Right kidney (tissue), 1 donor: ENCODE data around the gene MAN1B1.
A peak's percentile ranks its signal among the peaks of the same experiment; 100 is the strongest.
"Not testable (repeated sequence)": the region's sequence is repeated elsewhere in the genome, so short reads cannot be mapped to it uniquely, and the experiment has no call there.

Source experiments
- DNase-seq: peaks from one replicate; pipeline ENCODE4 v3.0.0-alpha.2; 2016

MAN1B1 gene

DNA sequence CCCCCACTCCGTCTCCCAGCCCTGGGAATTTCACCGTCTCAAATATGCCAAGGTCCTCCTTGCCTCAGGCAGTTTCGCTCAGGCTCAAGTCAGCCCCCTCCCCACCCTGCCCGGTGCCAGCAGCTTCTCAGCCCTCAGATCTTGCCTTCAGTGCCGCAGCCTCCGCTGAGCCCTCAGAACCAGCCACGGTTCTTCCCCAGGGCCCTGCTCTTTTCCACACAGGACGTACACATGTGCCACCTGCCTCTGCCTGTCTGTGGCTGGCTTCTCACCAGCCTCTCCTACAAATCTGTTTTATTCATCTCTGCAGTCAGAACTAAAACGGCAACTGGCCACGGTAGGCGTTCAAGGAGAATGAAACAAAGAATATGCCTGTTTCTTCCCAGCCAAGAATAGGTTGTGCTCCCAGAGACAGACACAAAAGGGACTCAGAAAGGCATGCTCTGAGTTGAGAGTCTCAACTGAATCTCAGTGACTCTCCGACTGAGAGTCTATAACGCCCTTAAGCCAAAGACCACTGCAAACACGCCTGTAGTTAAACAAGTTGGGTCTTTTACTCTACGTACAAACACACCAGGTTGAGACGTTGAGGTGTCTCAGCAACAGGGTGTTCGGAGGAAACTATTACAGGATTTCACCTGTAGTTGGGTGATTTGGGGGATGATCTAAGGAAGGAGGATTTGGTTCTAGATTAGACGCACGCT is 41.5 kb downstream of the MAN1B1 start:
- no peak for DNase-seq

DNA sequence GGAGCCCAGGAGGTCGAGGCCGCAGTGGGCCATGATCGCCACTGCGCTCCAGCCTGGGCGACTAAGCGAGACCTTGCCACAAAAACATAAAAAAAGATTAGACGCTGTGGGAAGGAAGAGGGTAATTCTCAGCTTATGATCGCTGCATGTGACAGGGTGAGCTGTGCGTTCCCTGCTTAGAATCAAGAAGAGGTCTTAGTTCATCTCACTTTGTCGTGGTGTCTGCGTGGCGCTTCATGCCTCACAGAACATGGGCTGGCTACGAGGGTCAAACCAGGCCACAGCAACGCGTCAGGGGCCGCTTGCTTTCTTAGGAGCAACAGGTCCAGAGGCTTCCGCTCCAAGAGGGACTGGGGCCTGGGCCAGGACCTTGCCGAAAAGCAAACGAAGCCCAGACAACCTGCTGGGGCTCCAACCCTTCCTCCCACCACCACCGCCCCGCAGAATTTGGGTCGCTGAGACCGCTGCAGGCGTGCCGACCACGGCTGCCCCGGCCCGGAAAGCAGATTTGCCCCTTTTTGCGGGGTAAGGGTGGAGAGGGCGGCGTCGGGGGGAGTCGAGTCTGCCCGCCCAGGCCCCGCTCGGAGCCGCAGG is 42.2 kb downstream of the MAN1B1 start:
- no peak for DNase-seq

DNA sequence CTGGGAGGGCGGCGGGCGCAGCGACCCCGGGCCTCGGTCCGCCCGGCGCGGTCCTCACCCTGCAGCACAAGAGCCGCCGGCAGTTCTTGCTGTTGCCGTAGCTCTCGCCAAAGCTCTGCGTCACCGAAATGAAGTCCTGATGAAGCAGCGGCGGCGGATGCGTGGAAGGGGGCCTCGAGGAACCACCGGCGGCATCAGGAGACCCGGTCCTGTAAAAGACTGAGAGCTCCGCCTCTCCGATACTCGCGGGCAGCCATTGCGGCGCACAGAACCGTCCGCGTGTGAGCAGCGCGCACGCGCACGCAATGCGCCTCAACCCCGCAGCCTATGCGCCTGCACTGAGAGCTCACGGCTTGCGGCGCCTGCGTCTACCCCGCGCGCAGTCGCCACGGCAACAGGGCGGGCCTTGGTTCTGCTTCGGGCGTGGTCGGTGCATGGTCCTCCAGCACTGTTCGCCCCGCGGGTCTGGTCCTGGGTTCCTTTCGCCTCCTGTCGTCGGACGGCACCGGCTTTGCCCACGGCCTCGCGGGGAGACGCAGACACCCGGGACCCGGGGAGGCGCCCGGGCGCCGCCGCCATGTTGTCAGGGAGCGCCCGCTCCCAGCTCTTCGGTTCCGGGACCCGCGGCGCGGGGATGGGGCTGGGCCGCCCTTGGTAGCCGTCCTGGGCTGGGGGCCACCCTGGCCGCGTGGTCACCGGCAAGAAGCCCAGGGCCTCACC is 42.8 kb downstream of the MAN1B1 start:
- DNase-seq = peak; percentile 94

DNA sequence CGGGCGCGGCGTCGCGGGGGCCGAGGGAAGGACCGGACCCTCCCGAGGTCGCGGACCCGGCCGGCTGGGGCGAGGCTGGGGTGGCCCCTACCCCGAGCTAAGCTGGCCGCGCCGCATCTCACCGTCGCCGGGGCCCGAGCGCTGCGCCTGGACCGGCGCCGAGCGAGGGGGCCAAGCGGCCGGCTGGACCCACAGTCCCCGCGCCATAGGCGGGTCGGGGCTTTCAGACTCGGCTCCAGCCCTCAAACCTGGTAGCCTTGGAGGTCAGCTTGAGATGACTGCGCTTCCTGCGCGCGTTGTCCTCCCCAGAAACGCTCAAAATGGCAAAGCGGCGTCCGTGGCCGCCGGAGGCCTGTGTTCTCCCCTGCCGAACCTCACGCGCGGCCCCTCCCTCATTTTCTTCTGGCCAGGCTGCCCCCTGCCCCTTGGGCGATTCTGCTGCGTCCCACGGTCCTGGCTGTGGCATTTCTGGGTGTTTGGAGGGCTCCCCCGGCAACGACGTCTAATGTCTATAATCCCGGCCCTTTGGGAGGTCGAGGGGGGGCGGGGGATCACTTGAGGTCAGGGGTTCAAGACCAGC is 43.5 kb downstream of the MAN1B1 start:
- DNase-seq = no peak

DNA sequence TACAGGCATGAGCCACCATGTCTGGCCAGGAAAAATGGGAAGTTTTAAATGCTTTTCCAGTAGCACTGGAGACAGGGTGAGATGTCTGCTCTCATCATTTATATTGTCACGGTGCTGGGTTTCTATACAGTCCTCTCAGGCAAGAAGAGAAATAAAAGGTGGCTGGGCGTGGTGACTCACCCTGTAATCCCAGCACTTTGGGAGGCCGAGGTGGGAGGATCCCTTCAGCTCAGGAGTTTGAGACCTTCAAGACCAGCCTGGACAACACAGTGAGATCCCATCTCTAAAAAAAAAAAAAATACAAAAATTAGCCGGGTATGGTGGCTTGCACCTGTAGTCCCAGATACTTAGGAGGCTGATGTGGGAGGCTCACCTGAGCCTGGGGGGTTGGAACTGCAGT is 47.4 kb downstream of the MAN1B1 start:
- no peak for DNase-seq

DNA sequence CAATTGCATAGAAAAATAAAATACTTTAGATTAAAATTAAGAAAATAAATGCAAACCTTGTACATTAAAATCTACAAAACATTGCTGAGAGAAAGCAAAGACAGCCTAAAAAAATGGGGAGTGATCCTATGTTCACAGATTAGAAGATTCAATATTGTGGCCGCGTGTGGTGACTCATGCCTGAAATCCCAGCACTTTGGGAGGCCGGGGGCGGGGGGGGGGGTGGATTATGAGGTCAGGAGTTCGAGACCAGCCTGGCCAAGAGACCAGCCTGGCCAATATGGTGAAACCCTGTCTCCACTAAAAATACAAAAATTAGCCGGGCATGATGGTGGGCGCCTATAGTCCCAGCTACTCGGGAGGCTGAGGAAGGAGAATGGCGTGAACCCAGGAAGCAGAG is 48.4 kb downstream of the MAN1B1 start:
- DNase-seq = not testable (repeated sequence)

DNA sequence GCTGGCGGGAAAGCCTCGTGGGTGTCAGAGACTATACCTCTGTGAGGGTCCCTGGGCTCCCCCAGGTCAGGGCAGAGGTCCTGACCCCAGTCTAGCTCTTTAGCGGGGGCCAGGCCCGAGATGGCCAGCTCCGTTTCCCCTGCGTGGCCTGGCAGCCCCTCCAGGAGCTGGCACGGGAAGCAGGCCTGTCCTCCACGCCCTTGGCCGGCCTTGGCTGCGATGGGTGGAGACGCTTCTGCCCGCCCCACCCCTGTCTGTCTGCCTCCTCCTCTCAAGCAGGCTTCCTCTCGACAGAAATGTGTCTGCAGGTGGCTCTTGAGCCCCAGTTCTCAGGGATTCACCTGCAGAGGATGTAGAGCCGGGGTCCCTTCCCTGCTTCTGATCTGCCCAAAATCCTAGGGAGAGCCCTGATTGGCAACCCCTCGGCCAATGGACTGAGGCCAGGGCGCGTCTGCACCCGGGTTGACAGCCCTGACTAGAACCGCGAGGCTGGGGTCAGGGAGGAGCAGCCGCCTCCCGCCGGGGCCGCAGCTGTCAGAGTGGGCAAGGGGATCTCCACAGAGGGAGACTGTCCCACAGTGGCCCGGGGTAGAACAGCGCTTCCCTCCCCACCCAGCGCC is 49.6 kb downstream of the MAN1B1 start:
- no peak for DNase-seq

DNA sequence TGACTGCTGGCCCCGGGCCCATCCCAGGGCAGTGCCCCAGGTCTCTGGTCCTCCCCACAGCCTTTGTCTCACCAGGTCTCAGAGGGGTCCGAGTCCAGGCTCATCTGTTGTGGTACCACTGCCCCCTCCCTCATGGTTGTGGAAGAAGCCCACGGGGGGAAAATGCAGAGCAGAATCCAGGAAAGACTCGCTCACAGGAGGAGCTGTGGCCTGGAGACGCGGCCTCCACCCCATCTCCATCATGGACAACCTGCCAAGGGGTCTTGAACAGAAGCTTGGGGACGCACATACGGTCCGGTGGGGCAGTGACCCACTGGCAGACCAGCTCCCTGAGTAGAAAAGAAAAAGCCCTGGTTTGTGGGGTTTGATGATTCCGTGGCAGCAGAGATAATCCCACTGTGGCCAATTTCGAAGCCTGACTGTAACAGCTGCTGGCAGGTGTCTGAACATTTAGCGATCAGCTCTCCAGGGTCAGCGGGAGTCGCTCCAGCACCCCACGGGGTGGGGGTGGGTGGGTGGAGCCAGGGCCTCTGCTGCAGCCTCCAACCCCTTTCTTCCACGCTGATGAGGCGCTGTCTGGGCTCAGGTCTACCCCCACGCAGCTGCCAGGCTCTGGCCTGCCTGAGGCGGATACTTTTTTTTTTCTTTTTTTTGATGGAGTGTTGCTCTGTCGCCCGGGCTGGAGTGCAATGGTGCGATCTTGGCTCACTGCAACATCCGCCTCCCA is 50.3 kb downstream of the MAN1B1 start:
- DNase-seq = no peak

DNA sequence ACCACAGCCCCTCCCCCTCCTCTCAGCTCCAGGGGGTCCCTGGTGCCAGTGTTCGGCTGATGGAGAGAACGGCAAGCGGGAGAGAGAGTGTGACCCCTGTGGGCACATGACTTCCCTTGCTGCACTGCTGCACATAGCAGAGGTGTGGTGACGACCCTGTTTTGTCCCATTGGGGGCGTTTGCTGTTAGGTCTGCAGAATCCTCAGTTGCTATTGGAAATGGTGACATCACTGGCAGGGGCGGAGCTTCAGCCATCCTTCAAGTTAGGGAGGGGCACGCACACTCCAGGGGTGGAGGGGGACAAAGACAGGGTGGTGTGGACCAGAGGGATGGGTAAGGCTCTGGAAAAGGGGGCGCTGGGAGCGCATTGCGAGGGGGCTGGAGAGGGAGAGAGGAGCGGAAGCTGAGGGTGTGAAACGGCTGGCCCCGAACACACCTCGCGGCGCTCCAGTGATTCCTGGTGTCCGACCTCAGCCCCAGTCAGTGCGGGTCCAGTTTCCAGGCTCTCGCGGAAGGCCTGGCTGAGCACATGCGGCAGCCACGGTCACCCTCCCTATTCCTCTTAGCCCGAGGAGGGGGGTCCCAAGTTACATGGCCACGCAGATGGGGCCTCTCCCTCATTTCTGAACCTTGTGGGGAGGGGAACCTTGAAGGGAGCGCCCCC is 51.4 kb downstream of the MAN1B1 start:
- no peak for DNase-seq

DNA sequence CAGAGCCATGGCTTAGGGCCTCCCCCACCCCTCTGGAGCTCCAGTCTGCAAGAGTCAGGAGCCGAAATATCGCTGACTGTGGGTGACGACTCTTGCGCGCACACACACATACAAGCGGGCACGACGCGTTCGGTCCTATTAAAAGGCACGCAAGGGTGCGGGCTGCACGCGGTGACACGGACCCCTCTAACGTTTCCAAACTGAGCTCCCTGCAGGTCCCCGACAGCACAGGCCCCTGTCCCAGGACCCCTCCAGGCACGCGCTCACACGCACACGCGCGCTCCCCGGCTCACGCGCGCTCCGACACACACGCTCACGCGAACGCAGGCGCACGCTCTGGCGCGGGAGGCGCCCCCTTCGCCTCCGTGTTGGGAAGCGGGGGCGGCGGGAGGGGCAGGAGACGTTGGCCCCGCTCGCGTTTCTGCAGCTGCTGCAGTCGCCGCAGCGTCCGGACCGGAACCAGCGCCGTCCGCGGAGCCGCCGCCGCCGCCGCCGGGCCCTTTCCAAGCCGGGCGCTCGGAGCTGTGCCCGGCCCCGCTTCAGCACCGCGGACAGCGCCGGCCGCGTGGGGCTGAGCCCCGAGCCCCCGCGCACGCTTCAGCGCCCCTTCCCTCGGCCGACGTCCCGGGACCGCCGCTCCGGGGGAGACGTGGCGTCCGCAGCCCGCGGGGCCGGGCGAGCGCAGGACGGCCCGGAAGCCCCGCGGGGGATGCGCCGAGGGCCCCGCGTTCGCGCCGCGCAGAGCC is 52.1 kb downstream of the MAN1B1 start, which contains the start of gene GRIN1:
TSS of gene GRIN1 (plus strand) at position 433 of the 746 bp plus-strand sequence. CDS start 333 bp downstream, outside the sequence.
- DNase-seq = peak; percentile 59

DNA sequence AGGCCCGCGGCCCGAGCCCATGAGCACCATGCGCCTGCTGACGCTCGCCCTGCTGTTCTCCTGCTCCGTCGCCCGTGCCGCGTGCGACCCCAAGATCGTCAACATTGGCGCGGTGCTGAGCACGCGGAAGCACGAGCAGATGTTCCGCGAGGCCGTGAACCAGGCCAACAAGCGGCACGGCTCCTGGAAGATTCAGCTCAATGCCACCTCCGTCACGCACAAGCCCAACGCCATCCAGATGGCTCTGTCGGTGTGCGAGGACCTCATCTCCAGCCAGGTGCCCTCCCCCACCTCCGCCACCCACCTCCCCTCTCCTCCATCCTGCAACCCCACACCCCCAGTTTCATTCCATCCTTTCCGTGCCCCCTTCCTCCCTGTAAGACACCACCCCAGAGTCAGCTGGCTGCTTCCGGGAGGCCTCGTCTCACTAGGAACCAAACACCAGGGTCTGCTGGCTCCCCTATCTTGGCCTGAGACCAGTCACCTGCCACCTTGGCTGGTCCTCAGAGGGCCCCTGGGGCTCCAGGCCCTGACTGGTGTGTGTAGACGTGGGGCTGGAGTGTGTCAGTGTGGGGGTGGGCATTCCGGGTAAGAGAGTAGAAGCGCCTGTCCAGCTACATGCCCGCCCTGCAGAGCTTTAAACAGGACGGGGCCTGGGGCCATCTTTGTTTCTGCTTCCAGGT is 52.8 kb downstream of the MAN1B1 start:
- DNase-seq = no peak

DNA sequence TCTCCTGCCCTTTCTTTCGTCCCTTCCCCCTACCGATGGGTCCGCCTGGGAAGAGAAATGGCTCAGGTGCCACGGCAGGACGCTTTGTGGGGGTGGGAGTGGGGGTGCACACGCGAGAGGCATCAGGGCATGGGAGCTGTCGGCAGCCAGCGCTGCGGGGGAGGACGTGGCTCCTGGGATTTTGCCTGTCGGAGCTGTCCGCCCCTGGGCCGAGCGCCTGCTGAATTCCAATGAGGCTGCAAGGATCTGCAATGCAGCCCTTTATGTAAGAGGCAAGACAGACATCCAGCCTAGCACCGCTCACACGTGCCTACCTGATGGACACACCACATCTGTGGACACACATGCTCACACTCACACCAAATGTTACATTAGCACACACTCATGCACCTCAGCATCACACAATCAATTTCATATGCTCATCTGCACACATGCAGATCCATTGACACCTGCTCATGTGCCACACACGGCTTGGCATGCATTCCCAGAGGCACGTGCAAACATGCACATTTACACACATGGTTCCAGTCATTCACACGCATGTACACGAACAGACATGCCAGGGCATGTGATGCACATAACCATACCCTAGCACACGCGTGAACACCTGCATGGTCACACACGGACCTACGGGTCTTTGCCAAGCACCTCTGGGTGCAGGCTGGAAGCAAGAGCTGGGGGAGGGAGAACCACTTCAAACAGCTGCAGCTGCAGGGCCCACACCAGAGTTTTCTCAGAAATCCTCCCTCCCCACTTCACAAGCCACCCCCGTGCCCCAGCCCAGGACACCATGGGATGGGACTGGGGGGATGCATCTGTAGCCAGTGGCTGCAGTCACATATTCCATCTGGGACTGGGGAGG is 53.6 kb downstream of the MAN1B1 start:
- DNase-seq = no peak

DNA sequence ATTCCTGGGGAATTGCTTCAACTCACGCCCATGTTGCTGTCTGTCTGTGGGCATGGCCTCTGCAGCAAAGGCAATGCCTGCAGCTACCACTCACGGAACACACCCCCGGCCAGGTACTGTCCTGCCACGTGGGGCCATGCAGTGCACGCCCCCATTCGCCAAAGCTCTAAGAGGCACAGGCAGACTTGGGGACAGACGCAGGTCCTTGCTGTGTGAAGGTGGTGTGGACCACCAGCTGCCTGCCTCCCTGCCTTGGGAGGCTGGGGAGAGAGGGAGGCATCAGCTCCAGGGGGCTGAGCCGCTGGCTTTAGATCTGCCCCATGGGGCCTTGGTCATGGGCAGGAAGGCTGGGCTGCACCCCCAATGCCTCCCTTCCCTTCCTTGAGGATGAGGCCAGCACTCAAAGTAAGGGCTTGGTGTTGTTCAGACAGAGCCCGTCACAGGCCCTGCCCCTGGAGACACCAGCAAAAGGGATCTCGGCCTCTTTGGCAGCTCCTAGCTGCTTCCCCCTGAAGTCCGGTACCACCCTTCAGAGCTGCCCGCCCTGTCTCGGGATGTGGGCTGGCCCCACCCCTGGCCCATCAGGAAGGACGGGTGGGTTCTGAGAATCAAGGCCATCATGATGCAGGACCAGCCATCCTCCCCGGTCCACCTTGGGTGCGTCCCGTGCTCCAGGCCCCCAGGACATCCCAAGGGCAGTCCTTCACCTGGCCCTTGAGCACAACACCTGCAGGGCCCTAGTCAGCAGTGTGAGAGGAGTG is 54.4 kb downstream of the MAN1B1 start:
- DNase-seq = no peak

DNA sequence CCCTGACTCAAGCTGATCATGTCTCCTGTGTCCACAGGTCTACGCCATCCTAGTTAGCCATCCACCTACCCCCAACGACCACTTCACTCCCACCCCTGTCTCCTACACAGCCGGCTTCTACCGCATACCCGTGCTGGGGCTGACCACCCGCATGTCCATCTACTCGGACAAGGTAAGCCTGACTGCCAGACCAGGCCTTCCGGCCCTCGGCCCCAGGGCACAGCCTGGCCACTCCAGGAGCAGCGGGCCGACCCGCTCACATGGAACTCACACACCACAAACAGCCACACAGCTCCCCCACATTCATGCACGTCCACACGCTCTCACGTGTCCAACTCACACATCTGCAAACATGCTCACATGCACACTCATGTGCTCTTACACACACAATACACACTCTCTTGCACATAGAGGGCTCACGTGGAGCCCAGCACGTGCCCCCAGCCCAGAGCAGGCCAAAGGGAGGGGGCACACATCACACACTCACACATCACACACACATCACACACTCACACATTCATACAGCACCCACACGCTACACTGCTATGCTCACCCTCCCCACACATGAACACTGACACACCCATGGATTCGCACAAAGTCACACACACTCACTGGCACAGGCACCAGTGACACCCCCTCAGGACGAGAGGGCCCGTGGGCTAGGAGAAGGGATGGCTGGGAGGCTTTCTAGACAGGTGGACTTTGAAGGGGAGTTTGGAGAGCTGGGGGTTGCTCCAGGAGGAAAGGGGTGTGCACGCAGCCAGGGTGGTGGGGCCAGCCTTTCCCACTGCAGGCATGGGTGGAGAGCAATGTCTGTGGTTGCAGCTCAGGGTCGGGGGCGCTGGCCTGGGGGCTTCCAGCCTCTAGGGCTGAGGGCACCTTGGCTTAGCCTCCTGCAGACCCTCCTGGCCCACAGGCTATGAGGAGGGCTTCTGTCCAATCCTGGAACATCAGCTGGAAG is 55.5 kb downstream of the MAN1B1 start:
- no peak for DNase-seq

DNA sequence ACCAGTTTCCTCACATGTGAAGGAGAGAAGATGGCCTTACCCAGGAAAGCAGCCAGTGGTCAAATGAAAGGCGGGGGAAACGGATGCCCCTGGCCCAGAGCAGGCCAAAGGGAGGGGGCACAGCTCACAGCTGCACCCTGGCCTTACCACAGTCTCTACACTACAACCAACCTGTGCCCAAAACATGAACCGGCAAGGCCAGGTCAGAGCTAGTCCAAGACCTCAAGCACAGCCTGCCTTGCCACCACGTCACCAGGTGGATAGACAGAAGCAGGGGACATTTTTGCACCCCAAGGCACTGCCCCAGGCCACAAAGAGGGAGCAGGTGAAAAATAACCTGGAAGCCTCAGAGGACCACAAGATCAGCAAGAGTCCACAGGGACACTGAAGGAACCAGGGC is 56.7 kb downstream of the MAN1B1 start:
- DNase-seq = no peak

DNA sequence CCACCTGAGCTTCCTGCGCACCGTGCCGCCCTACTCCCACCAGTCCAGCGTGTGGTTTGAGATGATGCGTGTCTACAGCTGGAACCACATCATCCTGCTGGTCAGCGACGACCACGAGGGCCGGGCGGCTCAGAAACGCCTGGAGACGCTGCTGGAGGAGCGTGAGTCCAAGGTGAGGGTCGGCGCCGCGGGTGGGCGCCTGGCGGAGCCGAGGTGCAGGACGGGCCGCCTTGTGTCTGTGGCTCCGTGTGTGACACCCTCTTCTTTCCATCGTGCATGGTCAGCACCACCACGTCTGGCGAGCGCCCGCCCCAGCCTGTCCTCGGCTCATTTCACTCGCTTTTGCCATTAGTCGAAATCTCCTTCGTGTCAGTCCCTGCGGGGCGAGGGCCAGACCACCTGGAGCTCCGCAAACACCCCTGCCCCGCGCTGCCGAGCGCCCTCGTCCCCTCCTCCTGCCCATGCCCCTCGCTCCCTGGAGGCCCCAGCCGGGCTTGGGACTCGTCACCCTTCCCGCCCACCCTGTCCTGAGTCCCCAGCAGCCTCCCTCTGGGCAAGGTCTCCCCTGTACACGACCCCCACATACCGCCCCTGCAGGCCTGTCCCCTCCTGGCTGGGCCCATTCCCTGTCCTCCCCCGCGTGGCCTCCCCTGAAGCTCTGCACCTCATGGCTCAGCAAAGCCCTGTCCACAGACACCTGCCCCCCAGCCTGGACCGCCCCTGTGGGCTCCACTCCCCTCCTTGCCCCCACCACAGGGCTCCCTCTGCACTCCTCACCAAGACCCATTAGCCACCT is 59.1 kb downstream of the MAN1B1 start:
- DNase-seq = no peak
